Mesendoderm (in vitro differentiated cells): ENCODE data around the gene CTNND2.

Experiments
- DNase-seq: peaks from one replicate; pipeline ENCODE4 v3.0.0; 2013
- H2AK5ac ChIP-seq: 2 replicates; pipeline ENCODE4 v1.6.1; 2013; ENCODE audit warnings: low read length, inconsistent platforms
- H2BK120ac ChIP-seq: 2 replicates; pipeline ENCODE4 v1.6.1; 2013; ENCODE audit warnings: low read depth, mild to moderate bottlenecking, low read length, moderate library complexity, mixed read lengths
- H2BK15ac ChIP-seq: replicated peaks from 2 replicates; pipeline ENCODE4 v1.6.1; 2013; ENCODE audit warnings: low read depth, mild to moderate bottlenecking, moderate library complexity
- H2BK5ac ChIP-seq: 2 replicates; pipeline ENCODE4 v1.6.1; 2013; ENCODE audit warnings: low read length, inconsistent platforms
- H3K18ac ChIP-seq: 2 replicates; pipeline ENCODE4 v1.6.1; 2013; ENCODE audit warnings: mild to moderate bottlenecking, low read length, mixed read lengths
- H3K23ac ChIP-seq: one replicate; pipeline ENCODE4 v1.6.1; 2013; ENCODE audit warnings: low read length
- H3K27ac ChIP-seq: 2 replicates; pipeline ENCODE4 v1.5.1; 2013; ENCODE audit warnings: low read depth, mild to moderate bottlenecking, inconsistent platforms, low read length, moderate library complexity
- H3K27me3 ChIP-seq: 2 replicates; pipeline ENCODE4 v1.6.1; 2013; ENCODE audit warnings: low read length, control low read depth, mild to moderate bottlenecking, inconsistent platforms; ENCODE audit not compliant: insufficient read depth, poor library complexity
- H3K36me3 ChIP-seq: 2 replicates; pipeline ENCODE4 v1.6.1; 2013; ENCODE audit warnings: low read length, inconsistent platforms; ENCODE audit not compliant: control insufficient read depth, insufficient read depth
- H3K4ac ChIP-seq: one replicate; pipeline ENCODE4 v1.6.1; 2013; ENCODE audit warnings: low read depth, mild to moderate bottlenecking, low read length, moderate library complexity
- H3K4me1 ChIP-seq: 2 replicates; pipeline ENCODE4 v1.6.1; 2013; ENCODE audit warnings: low read depth, low read length, inconsistent platforms; ENCODE audit not compliant: control insufficient read depth
- H3K4me2 ChIP-seq: 2 replicates; pipeline ENCODE4 v1.6.1; 2013; ENCODE audit warnings: low read length
- H3K4me3 ChIP-seq: 2 replicates; pipeline ENCODE4 v1.5.1; 2013; ENCODE audit warnings: mild to moderate bottlenecking, low read length
- H3K56ac ChIP-seq: one replicate; pipeline ENCODE4 v1.6.1; 2013; ENCODE audit warnings: low read length
- H3K79me1 ChIP-seq: 2 replicates; pipeline ENCODE4 v1.6.1; 2013; ENCODE audit warnings: low read length, inconsistent platforms
- H3K79me2 ChIP-seq: 2 replicates; pipeline ENCODE4 v1.6.1; 2013; ENCODE audit warnings: mild to moderate bottlenecking, low read length; ENCODE audit not compliant: control insufficient read depth, insufficient read depth
- H3K9ac ChIP-seq: 2 replicates; pipeline ENCODE4 v1.6.1; 2013; ENCODE audit warnings: low read length, inconsistent platforms
- H4K5ac ChIP-seq: one replicate; pipeline ENCODE4 v1.6.1; 2013; ENCODE audit warnings: low read length
- H4K8ac ChIP-seq: one replicate; pipeline ENCODE4 v1.6.1; 2013; ENCODE audit warnings: low read depth, mild to moderate bottlenecking, control low read depth, low read length, moderate library complexity
- WGBS: extraction: QIAGEN DNeasy Blood & Tissue Kit; methylation state at CpG from one replicate; pipeline ENCODE4 v1.1.7; 2013; ENCODE audit warnings: low lambda C conversion rate, missing lambda C conversion rate; ENCODE audit not compliant: insufficient coverage; ENCODE audit errors: extremely low coverage; 5-methylcytosine and 5-hydroxymethylcytosine counted together

Gene CTNND2

GRCh38 chr5:11400316-11400715 lies 503.9 kb downstream of the CTNND2 start:
- no peak overlapping the region for H3K4me2 ChIP-seq
- no peak overlapping the region for H2BK15ac ChIP-seq
- no peaks in the 10 kb centered on the region for H3K4me1 ChIP-seq
- no peak overlapping the region for H3K4me3 ChIP-seq
- H3K79me1 ChIP-seq, result no peaks in the 10 kb centered on the region
- no peak overlapping the region for H3K56ac ChIP-seq
- H3K27me3 ChIP-seq, result no peaks in the 10 kb centered on the region
- no peak for DNase-seq
- H3K79me2 ChIP-seq, result no peaks in the 10 kb centered on the region
- no CpG with 5 or more reads among the region's 2 CpGs for WGBS
- no peak overlapping the region for H2AK5ac ChIP-seq
- no peak overlapping the region for H2BK120ac ChIP-seq
- H4K8ac ChIP-seq, result no peak overlapping the region
- no peak overlapping the region for H3K18ac ChIP-seq
- H3K9ac ChIP-seq, result no peak overlapping the region
- no peak overlapping the region for H3K23ac ChIP-seq
- no peak overlapping the region for H3K4ac ChIP-seq
- no peak overlapping the region for H3K27ac ChIP-seq
- no peaks in the 10 kb centered on the region for H3K36me3 ChIP-seq
- no peak overlapping the region for H2BK5ac ChIP-seq
- no peak overlapping the region for H4K5ac ChIP-seq

GRCh38 chr5:11398728-11399127 lies 505.5 kb downstream of the CTNND2 start:
- H3K4ac ChIP-seq, result no peak overlapping the region
- H3K79me1 ChIP-seq, result no peaks in the 10 kb centered on the region
- H3K4me1 ChIP-seq, result no peaks in the 10 kb centered on the region
- no peak overlapping the region for H3K23ac ChIP-seq
- no peak overlapping the region for H3K56ac ChIP-seq
- no peaks in the 10 kb centered on the region for H3K79me2 ChIP-seq
- no peak overlapping the region for H2BK15ac ChIP-seq
- H2BK120ac ChIP-seq, result no peak overlapping the region
- no peak overlapping the region for H3K27ac ChIP-seq
- H4K5ac ChIP-seq, result no peak overlapping the region
- H3K4me3 ChIP-seq, result no peak overlapping the region
- no peak overlapping the region for H4K8ac ChIP-seq
- WGBS, result no CpG with 5 or more reads among the region's 3 CpGs
- H3K27me3 ChIP-seq, result no peaks in the 10 kb centered on the region
- DNase-seq, result no peak
- H3K9ac ChIP-seq, result no peak overlapping the region
- H3K18ac ChIP-seq, result no peak overlapping the region
- no peak overlapping the region for H2BK5ac ChIP-seq
- H3K36me3 ChIP-seq, result no peaks in the 10 kb centered on the region
- H3K4me2 ChIP-seq, result no peak overlapping the region
- no peak overlapping the region for H2AK5ac ChIP-seq

- no peaks in the 10 kb centered on the region for H3K36me3 ChIP-seq
- H2AK5ac ChIP-seq, result no peak overlapping the region
- no peaks in the 10 kb centered on the region for H3K79me2 ChIP-seq
- no peak overlapping the region for H3K9ac ChIP-seq
- H3K56ac ChIP-seq, result no peak overlapping the region
- no peak overlapping the region for H3K27ac ChIP-seq
- H4K5ac ChIP-seq, result no peak overlapping the region
- no peaks in the 10 kb centered on the region for H3K79me1 ChIP-seq
- no peaks in the 10 kb centered on the region for H3K27me3 ChIP-seq
- WGBS, result no CpG with 5 or more reads among the region's 8 CpGs
- H2BK15ac ChIP-seq, result no peak overlapping the region
- no peak overlapping the region for H2BK120ac ChIP-seq
- no peak overlapping the region for H3K4me2 ChIP-seq
- H3K4ac ChIP-seq, result no peak overlapping the region
- H3K4me3 ChIP-seq, result no peak overlapping the region
- no peak overlapping the region for H3K18ac ChIP-seq
- no peak overlapping the region for H2BK5ac ChIP-seq
- H3K23ac ChIP-seq, result no peak overlapping the region
- no peak overlapping the region for H4K8ac ChIP-seq
- H3K4me1 ChIP-seq, result no peaks in the 10 kb centered on the region
- DNase-seq, result no peak
Observed at GRCh38 chr5:11397549-11397948, 506.7 kb downstream of the CTNND2 start.

- H3K56ac ChIP-seq, result no peak overlapping the region
- no peak for DNase-seq
- no peaks in the 10 kb centered on the region for H3K27me3 ChIP-seq
- no peak overlapping the region for H3K18ac ChIP-seq
- H2BK120ac ChIP-seq, result no peak overlapping the region
- no peak overlapping the region for H2AK5ac ChIP-seq
- no CpG with 5 or more reads among the region's 5 CpGs for WGBS
- H2BK5ac ChIP-seq, result no peak overlapping the region
- H3K79me2 ChIP-seq, result no peaks in the 10 kb centered on the region
- H3K4me3 ChIP-seq, result no peak overlapping the region
- H3K27ac ChIP-seq, result no peak overlapping the region
- no peak overlapping the region for H3K9ac ChIP-seq
- no peak overlapping the region for H3K4ac ChIP-seq
- H3K79me1 ChIP-seq, result no peaks in the 10 kb centered on the region
- H4K5ac ChIP-seq, result no peak overlapping the region
- H3K4me1 ChIP-seq, result no peaks in the 10 kb centered on the region
- no peak overlapping the region for H3K4me2 ChIP-seq
- no peak overlapping the region for H3K23ac ChIP-seq
- H4K8ac ChIP-seq, result no peak overlapping the region
- no peaks in the 10 kb centered on the region for H3K36me3 ChIP-seq
- no peak overlapping the region for H2BK15ac ChIP-seq
Observed at GRCh38 chr5:11396917-11397316, 507.3 kb downstream of the CTNND2 start.

- H3K27me3 ChIP-seq, result no peaks in the 10 kb centered on the region
- H3K4ac ChIP-seq, result no peak overlapping the region
- no peaks in the 10 kb centered on the region for H3K36me3 ChIP-seq
- no peak overlapping the region for H2BK15ac ChIP-seq
- H4K8ac ChIP-seq, result no peak overlapping the region
- no peak overlapping the region for H2BK5ac ChIP-seq
- H2BK120ac ChIP-seq, result no peak overlapping the region
- no peak overlapping the region for H3K23ac ChIP-seq
- H2AK5ac ChIP-seq, result no peak overlapping the region
- no peak overlapping the region for H3K4me2 ChIP-seq
- H3K79me1 ChIP-seq, result no peaks in the 10 kb centered on the region
- no peak overlapping the region for H3K9ac ChIP-seq
- H3K27ac ChIP-seq, result no peak overlapping the region
- no peak overlapping the region for H3K18ac ChIP-seq
- no CpG with 5 or more reads among the region's 5 CpGs for WGBS
- no peaks in the 10 kb centered on the region for H3K4me1 ChIP-seq
- no peak overlapping the region for H3K4me3 ChIP-seq
- DNase-seq, result no peak
- H4K5ac ChIP-seq, result no peak overlapping the region
- no peak overlapping the region for H3K56ac ChIP-seq
- H3K79me2 ChIP-seq, result no peaks in the 10 kb centered on the region
Observed at GRCh38 chr5:11394933-11395332, 509.3 kb downstream of the CTNND2 start.

GRCh38 chr5:11390291-11390767 lies 513.9 kb downstream of the CTNND2 start:
- Histone ChIP-seq H4K5ac (no peak overlapping the region), H2BK15ac (no peak overlapping the region), H2BK5ac (no peak overlapping the region), H4K8ac (no peak overlapping the region), H3K56ac (no peak overlapping the region), H3K4me3 (no peak overlapping the region), H3K9ac (no peak overlapping the region), H3K27ac (no peak overlapping the region), H3K79me2 (no peaks in the 10 kb centered on the region), H3K4me2 (no peak overlapping the region), H3K4me1 (no peaks in the 10 kb centered on the region), H3K27me3 (peaks cover 2% of the 10 kb centered on the region), H2BK120ac (no peak overlapping the region), H3K4ac (no peak overlapping the region), H3K79me1 (no peaks in the 10 kb centered on the region), H3K36me3 (no peaks in the 10 kb centered on the region), H2AK5ac (no peak overlapping the region), H3K23ac (no peak overlapping the region), H3K18ac (no peak overlapping the region)
- no CpG with 5 or more reads among the region's 6 CpGs for whole genome bisulfite sequencing
- no peak for DNase-seq
